Measurements from ENCODE around the gene STK11IP.

The STK11IP gene

GRCh38 chr2:219636144-219636915, 38.7 kb downstream of the STK11IP start:
- Histone ChIP-seq H3K9ac (ENCODE audit: low read length) (no peak overlapping the region), H3K4me3 (ENCODE audit: low read length) (no peak overlapping the region), H3K27me3 (ENCODE audit: control insufficient read depth, insufficient read depth, low read length) (no peaks in the 10 kb centered on the region), H3K4me1 (ENCODE audit: control insufficient read depth, insufficient read depth, low read length) (no peaks in the 10 kb centered on the region), H3K9me3 (ENCODE audit: control insufficient read depth, low read length) (no peaks in the 10 kb centered on the region), H3K36me3 (ENCODE audit: control insufficient read depth, insufficient read depth, low read length) (no peaks in the 10 kb centered on the region)

- Histone ChIP-seq H3K9me3 (ENCODE audit: control insufficient read depth, low read length) (no peaks in the 10 kb centered on the region), H3K27me3 (ENCODE audit: control insufficient read depth, insufficient read depth, low read length) (peaks cover under 1% of the 10 kb centered on the region), H3K4me1 (ENCODE audit: control insufficient read depth, insufficient read depth, low read length) (peaks cover 2% of the 10 kb centered on the region), H3K9ac (ENCODE audit: low read length) (no peak overlapping the region), H3K4me3 (ENCODE audit: low read length) (no peak overlapping the region), H3K36me3 (ENCODE audit: control insufficient read depth, insufficient read depth, low read length) (no peaks in the 10 kb centered on the region)
Observed at GRCh38 chr2:219636941-219637841, 39.5 kb downstream of the STK11IP start.

- Histone ChIP-seq H3K9me3 (ENCODE audit: control insufficient read depth, low read length) (no peaks in the 10 kb centered on the region), H3K27me3 (ENCODE audit: control insufficient read depth, insufficient read depth, low read length) (peaks cover 2% of the 10 kb centered on the region), H3K9ac (ENCODE audit: low read length) (no peak overlapping the region), H3K36me3 (ENCODE audit: control insufficient read depth, insufficient read depth, low read length) (no peaks in the 10 kb centered on the region), H3K4me3 (ENCODE audit: low read length) (no peak overlapping the region), H3K4me1 (ENCODE audit: control insufficient read depth, insufficient read depth, low read length) (peaks cover 8% of the 10 kb centered on the region)
Observed at GRCh38 chr2:219637842-219638185, 40.2 kb downstream of the STK11IP start.

GRCh38 chr2:219638217-219638947, 40.7 kb downstream of the STK11IP start:
- Histone ChIP-seq H3K27me3 (ENCODE audit: control insufficient read depth, insufficient read depth, low read length) (peaks cover 2% of the 10 kb centered on the region), H3K36me3 (ENCODE audit: control insufficient read depth, insufficient read depth, low read length) (no peaks in the 10 kb centered on the region), H3K4me1 (ENCODE audit: control insufficient read depth, insufficient read depth, low read length) (peaks cover 8% of the 10 kb centered on the region), H3K9me3 (ENCODE audit: control insufficient read depth, low read length) (no peaks in the 10 kb centered on the region), H3K9ac (ENCODE audit: low read length) (no peak overlapping the region), H3K4me3 (ENCODE audit: low read length) (no peak overlapping the region)

GRCh38 chr2:219638948-219639755, 41.5 kb downstream of the STK11IP start:
- Histone ChIP-seq H3K9ac (ENCODE audit: low read length) (no peak overlapping the region), H3K27me3 (ENCODE audit: control insufficient read depth, insufficient read depth, low read length) (peaks cover 2% of the 10 kb centered on the region), H3K4me1 (ENCODE audit: control insufficient read depth, insufficient read depth, low read length) (peaks cover 8% of the 10 kb centered on the region), H3K36me3 (ENCODE audit: control insufficient read depth, insufficient read depth, low read length) (no peaks in the 10 kb centered on the region), H3K4me3 (ENCODE audit: low read length) (no peak overlapping the region), H3K9me3 (ENCODE audit: control insufficient read depth, low read length) (no peaks in the 10 kb centered on the region)

GRCh38 chr2:219641390-219642068, 43.9 kb downstream of the STK11IP start:
- no peaks in the 10 kb centered on the region for H3K9me3 ChIP-seq (ENCODE audit: control insufficient read depth, low read length)
- H3K4me3 ChIP-seq (ENCODE audit: low read length), result no peak overlapping the region
- H3K27me3 ChIP-seq (ENCODE audit: control insufficient read depth, insufficient read depth, low read length), result peaks cover 2% of the 10 kb centered on the region
- H3K36me3 ChIP-seq (ENCODE audit: control insufficient read depth, insufficient read depth, low read length), result no peaks in the 10 kb centered on the region
- H3K9ac ChIP-seq (ENCODE audit: low read length), result no peak overlapping the region
- peaks cover 8% of the 10 kb centered on the region for H3K4me1 ChIP-seq (ENCODE audit: control insufficient read depth, insufficient read depth, low read length)

GRCh38 chr2:219642069-219642454, 44.4 kb downstream of the STK11IP start:
- peaks cover 8% of the 10 kb centered on the region for H3K4me1 ChIP-seq (ENCODE audit: control insufficient read depth, insufficient read depth, low read length)
- H3K4me3 ChIP-seq (ENCODE audit: low read length), result no peak overlapping the region
- no peak overlapping the region for H3K9ac ChIP-seq (ENCODE audit: low read length)
- H3K36me3 ChIP-seq (ENCODE audit: control insufficient read depth, insufficient read depth, low read length), result no peaks in the 10 kb centered on the region
- peaks cover 2% of the 10 kb centered on the region for H3K27me3 ChIP-seq (ENCODE audit: control insufficient read depth, insufficient read depth, low read length)
- no peaks in the 10 kb centered on the region for H3K9me3 ChIP-seq (ENCODE audit: control insufficient read depth, low read length)

GRCh38 chr2:219642465-219643083, 44.9 kb downstream of the STK11IP start:
- H3K36me3 ChIP-seq (ENCODE audit: control insufficient read depth, insufficient read depth, low read length), result no peaks in the 10 kb centered on the region
- H3K9ac ChIP-seq (ENCODE audit: low read length), result no peak overlapping the region
- no peak overlapping the region for H3K4me3 ChIP-seq (ENCODE audit: low read length)
- no peaks in the 10 kb centered on the region for H3K9me3 ChIP-seq (ENCODE audit: control insufficient read depth, low read length)
- H3K27me3 ChIP-seq (ENCODE audit: control insufficient read depth, insufficient read depth, low read length), result peaks cover 2% of the 10 kb centered on the region
- peaks cover 8% of the 10 kb centered on the region for H3K4me1 ChIP-seq (ENCODE audit: control insufficient read depth, insufficient read depth, low read length)

GRCh38 chr2:219643084-219643473, 45.4 kb downstream of the STK11IP start:
- peaks cover 2% of the 10 kb centered on the region for H3K27me3 ChIP-seq (ENCODE audit: control insufficient read depth, insufficient read depth, low read length)
- H3K9me3 ChIP-seq (ENCODE audit: control insufficient read depth, low read length), result no peaks in the 10 kb centered on the region
- H3K9ac ChIP-seq (ENCODE audit: low read length), result no peak overlapping the region
- H3K4me3 ChIP-seq (ENCODE audit: low read length), result no peak overlapping the region
- peaks cover 8% of the 10 kb centered on the region for H3K4me1 ChIP-seq (ENCODE audit: control insufficient read depth, insufficient read depth, low read length)
- H3K36me3 ChIP-seq (ENCODE audit: control insufficient read depth, insufficient read depth, low read length), result no peaks in the 10 kb centered on the region

GRCh38 chr2:219643788-219644398, 46.2 kb downstream of the STK11IP start:
- no peak overlapping the region for H3K9ac ChIP-seq (ENCODE audit: low read length)
- H3K4me1 ChIP-seq (ENCODE audit: control insufficient read depth, insufficient read depth, low read length), result peaks cover 8% of the 10 kb centered on the region
- H3K9me3 ChIP-seq (ENCODE audit: control insufficient read depth, low read length), result no peaks in the 10 kb centered on the region
- no peak overlapping the region for H3K4me3 ChIP-seq (ENCODE audit: low read length)
- H3K27me3 ChIP-seq (ENCODE audit: control insufficient read depth, insufficient read depth, low read length), result peaks cover 2% of the 10 kb centered on the region
- no peaks in the 10 kb centered on the region for H3K36me3 ChIP-seq (ENCODE audit: control insufficient read depth, insufficient read depth, low read length)

Measured in mucosa of stomach (tissue), 1 donor.